GM18505 (cell line): ENCODE results near the gene LCE1B.

Source experiments
- ATAC-seq: cut with Tn5 transposase; IDR thresholded peaks from one replicate; pipeline ENCODE4 v1.9.1; 2021; ENCODE audit not compliant: unreplicated experiment
- POLR2A ChIP-seq: IDR thresholded peaks from 4 replicates; pipeline ENCODE4 v1.6.1; 2011; ENCODE audit warnings: borderline replicate concordance; ENCODE audit not compliant: insufficient read depth, insufficient read length; ENCODE audit errors: extremely low read depth

Gene LCE1B, protein sequence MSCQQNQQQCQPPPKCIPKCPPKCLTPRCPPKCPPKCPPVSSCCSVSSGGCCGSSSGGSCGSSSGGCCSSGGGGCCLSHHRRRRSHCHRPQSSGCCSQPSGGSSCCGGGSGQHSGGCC

DNA sequence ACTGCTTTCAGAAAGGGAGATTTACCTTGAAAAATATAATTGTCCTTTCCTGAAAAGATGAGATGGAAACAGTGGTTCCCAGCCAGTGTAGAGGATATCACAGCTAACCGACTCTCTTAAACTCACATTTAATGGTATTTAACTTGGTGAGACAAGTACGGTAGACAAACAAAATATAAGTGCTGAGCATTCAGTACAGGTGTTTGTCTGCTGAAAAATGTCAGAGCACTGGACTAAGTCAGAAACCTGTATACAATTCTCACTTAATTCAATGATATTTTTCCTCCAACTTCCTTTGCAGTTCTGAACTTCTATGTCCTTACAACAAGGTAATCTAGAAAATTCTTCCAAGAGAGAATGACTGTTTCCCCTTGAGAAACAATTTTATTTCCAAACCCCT, at the start of gene LCE1B:
Gene LCE1B (plus strand): TSS at position 301 of the 400 bp plus-strand sequence. CDS start 476 bp downstream, outside the sequence.
- ATAC-seq, result no peak
- no peak for TF ChIP-seq POLR2A

DNA sequence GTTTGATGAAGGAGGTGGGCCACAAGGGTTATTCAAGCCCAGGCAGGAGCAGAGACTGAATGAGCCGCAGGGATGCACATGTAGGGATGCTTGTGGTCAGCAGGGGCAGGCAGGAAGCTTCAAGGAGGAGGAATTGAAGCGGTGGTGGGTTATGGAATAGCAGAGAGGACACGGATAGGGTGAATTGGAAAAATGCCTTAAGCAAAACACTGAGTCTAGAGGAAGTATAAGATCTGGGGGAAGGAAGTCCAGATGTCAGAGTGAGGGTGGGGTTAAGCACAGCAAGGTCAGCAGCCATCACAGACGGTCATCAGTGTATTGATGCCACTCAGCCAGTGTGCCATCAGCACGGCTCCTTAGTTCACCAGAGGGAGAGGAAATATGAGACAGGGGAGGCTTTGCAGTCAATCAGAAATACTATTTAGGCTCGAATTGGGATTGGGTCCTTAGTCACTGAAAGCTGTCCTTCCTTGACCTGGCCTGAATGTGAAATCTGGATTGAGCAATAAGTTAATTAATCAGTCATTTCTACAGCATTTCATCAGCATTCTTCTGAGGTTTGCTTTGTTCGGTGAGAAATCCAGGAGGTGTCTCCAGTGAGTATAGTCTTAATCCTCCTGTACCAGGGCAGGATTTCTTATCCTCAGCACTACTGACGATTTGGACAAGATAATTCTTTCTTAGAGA, 42.8 kb upstream of the LCE1B start:
- ATAC-seq, result no peak
- no peak for TF ChIP-seq POLR2A

DNA sequence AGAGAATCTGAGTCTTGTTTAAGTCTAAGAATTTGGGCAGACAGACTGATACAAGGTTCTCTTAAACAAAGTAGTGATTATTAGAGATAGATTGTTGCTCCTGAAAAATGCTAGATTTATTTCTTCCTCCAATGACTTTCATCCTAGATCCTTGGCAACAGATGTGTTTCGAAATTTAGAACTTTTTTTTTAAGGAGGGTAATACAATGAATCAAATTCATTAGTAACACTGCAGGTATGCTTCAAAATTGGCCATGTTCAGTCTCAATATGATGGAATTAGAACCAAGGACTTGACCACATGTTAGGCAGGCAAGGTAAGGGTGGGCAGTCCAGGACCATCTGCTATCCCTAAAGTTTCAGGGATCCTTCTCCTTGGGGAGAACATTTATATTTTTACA, 41.4 kb upstream of the LCE1B start:
- TF ChIP-seq POLR2A, result no peak
- ATAC-seq, result no peak

DNA sequence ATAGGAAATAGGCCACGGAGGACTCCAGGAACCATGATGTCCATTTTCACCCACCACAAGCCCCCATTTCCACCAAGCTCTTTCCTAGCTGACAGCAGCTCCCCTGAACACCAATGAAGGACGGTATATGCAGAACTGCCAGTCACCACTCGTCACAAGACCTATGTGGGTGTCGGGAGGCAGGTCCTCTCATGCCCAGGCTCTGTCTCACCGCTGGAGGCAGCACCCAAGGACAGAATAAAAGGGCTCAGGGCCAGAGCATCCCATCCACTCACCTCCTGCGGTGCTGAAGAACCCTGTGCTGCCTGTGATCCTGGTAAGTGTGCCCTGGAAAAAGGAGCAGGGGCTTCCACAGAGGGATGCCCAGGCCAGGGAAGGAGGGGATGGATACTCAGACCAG, 36.9 kb upstream of the LCE1B start, which contains the start of gene LCE1F:
Gene LCE1F (plus strand): TSS at position 266 of the 400 bp plus-strand sequence. CDS start 1,232 bp downstream, outside the sequence.
- TF ChIP-seq POLR2A, result no peak
- ATAC-seq, result no peak

DNA sequence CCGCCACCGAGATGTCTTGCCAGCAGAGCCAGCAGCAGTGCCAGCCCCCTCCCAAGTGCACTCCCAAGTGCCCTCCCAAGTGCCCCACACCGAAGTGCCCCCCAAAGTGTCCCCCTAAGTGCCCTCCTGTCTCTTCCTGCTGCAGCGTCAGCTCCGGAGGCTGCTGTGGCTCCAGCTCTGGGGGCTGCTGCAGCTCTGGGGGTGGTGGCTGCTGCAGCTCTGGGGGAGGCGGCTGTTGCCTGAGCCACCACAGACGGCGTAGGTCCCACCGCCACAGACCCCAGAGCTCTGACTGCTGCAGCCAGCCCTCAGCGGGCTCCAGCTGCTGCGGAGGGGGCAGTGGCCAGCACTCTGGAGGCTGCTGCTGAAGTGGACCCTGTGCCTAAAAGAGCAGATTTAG, 35.4 kb upstream of the LCE1B start:
- no peak for ATAC-seq
- no peak for TF ChIP-seq POLR2A

DNA sequence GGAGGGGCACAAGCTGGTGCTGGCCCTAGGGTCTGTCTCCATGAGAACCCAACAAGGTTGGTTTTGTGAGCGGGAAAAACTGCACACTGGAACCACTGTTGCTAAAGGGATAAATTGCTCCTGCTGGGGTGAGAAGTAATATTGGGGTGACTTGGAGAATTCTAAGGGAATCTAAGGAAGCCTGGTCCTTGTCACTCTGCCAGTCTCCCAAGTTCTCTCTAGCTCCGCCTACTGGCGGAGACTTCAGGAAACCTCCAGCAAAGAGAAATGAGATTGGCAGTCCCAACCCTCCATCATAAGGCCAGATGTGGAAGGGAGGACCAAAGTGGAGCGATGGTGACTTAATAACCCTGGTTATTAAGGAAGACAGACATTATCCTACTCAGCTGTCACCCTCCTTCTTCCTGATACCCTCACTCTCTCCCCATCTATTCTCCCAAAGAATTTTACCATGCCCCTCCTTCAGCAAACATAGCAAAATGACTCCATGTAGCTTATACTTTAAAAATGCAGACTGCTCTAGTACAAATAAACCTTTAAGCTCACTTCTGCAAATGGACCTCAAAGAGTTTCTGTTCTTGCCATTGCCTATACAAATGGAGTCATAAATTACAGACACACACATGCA, 34.1 kb upstream of the LCE1B start:
- no peak for ATAC-seq
- no peak for TF ChIP-seq POLR2A

DNA sequence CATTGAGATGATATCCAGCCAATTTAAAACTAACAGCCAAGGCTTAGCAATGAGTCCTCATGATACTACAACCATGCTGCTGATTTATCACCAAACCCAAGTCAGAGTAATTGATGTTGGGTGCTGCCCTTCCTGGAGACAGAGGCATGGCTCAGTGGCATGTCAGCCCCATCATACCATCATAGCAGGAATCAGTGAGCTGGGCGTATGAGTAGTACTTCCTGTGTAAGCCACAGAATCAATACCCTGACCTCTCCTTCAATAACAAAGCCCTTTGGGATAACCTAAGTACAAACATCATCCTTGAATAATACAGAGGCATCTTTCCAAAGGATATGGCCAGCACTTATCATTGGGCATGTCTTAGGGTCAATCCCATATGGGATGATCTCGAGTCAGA, 28.7 kb upstream of the LCE1B start:
- ATAC-seq, result no peak
- TF ChIP-seq POLR2A, result no peak

DNA sequence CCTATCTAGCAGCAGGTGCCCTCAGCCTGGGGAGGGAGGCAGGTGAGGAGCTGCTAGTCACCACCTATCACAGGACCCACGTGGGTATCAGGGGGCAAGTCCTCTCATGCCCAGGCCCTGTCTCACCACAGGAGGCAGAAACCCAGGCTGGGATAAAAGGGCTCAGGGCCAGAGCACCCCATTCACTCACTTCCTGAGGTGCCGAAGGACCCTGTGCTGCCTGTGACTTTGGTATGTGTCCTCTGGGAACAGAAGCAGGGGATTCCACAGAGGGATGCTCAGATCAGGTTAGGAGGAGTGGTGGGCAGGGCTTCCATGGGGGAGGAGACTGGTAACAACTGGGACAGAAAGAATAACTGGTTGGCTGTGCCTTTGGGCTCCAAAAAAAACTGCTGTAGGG, 25.7 kb upstream of the LCE1B start, which contains the start of gene LCE1E:
Gene LCE1E (plus strand): TSS at position 181 of the 400 bp plus-strand sequence. CDS start 1,043 bp downstream, outside the sequence.
- no peak for ATAC-seq
- TF ChIP-seq POLR2A, result no peak

DNA sequence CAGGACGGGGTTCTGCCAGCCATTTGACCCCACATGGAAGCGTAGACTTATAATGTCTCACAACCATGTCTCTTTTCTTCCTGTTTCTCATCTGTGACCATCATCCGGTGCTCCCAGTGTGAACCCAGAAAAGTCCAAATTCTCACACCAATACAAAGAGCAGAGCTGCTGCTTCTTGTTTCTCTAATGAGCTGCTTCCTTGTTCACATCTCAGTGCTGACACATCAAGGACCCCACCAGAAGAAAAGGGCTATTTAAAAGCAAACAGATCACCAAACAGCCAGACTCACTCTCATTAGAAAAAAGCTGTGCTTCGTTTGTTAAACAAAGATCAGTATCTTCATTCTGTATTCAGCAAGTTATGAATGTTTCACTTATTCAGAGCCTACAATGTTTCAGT, 16.1 kb upstream of the LCE1B start:
- TF ChIP-seq POLR2A, result no peak
- ATAC-seq, result no peak

DNA sequence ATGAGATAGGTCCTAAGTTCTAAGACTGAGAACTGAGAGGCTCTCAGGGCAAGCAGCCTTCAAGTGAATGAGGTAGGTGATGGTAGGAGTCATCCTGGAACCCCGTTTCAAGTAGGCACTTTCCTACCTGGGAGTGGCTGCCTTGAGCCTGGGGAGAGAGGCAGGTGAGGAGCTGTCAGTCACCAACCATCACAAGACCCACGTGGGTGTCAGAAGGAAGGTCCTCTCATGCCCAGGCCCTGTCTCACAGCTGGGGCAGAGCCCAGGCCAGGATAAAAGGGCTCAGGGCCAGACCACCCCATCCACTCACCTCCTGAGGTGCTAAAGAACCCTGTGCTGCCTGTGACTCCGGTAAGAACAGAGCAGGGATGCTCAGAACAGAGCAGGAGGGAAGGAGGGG, 15.3 kb upstream of the LCE1B start, which contains the start of gene LCE1D:
Gene LCE1D (plus strand): TSS at position 301 of the 400 bp plus-strand sequence. CDS start 1,074 bp downstream, outside the sequence.
- no peak for TF ChIP-seq POLR2A

DNA sequence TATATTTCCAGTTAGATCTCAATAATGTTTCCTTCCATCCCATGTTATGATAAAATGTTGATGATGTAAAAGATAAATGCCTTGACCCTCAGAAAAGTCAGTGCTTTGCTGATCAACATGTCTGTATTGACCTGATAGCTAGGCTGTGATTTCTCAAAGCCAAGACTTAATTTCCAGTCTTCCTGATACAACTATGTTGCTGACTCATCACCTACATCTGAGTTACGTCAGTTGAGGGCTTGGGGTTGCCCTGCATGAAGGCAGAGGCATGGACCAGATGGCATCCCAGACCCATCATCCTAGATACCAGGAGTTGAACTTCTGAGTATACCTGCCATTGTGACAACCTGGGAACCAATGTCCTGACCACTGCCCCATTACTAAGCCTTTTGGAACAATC, 10.4 kb upstream of the LCE1B start:
- ATAC-seq, result no peak
- TF ChIP-seq POLR2A, result no peak

More for the DNA sequence above, 15.3 kb upstream of the LCE1B start, which contains the start of gene LCE1D:
- no peak for ATAC-seq

DNA sequence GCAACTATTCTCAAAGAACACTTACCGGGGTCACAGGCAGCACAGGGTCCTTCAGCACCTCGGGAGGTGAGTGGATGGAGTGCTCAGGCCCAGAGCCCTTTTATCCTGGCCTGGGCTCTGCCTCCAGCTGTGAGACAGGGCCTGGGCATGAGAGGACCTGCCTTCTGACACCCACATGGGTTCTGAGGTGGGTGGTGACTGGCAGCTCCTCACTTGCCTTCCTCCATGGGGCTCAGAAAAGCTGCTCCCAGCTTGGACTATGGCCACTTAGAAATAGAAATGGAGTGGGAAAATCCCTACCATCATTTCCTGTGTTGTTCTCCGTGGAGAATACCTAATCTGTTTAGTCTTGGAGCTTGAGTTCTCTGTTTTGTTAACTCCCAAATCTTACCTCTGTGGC, 5.2 kb upstream of the LCE1B start, which contains the start of gene LCE1C:
Gene LCE1C (minus strand): TSS at position 76 of the 400 bp plus-strand sequence. CDS start 1,173 bp downstream, outside the sequence.
- TF ChIP-seq POLR2A, result no peak
- ATAC-seq, result no peak

DNA sequence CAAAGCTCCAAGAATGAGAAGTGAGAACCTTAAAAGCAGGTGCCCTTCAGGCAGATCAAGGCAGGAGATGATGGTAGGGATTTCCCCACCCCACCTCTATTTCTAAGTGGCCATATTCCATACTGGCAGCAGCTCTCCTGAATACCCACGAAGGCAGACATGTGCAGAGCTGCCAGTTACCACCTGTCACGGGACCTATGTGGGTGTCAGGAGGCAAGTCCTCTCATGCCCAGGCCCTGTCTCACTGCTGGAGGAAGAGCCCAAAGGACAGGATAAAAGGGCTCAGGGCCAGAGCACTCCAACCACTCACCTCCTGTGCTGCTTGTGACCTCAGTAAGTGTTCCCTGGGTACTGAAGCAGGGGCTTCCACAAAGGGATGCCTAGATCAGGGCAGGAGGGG, 721 bp upstream of the LCE1B start:
- no peak for TF ChIP-seq POLR2A
- ATAC-seq, result no peak

DNA sequence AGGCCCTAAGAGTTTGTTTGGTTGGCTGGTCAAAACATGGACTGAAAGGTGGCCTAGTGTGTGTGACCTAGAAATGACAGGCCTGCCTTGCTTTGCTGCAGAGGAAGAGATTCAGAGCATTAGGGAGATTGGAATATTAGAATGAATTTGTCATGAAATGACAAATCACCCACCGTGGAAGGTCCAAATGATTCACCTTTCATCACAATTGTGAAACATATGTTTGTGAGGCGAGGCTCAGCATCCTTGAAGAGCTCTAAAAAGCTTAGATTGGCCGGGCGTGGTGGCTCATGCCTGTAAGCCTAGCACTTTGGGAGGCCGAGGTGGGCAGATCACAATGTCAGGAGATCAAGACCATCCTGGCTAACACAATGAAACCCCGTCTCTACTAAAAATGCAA, 5.5 kb downstream of the LCE1B start:
- no peak for ATAC-seq
- no peak for TF ChIP-seq POLR2A

DNA sequence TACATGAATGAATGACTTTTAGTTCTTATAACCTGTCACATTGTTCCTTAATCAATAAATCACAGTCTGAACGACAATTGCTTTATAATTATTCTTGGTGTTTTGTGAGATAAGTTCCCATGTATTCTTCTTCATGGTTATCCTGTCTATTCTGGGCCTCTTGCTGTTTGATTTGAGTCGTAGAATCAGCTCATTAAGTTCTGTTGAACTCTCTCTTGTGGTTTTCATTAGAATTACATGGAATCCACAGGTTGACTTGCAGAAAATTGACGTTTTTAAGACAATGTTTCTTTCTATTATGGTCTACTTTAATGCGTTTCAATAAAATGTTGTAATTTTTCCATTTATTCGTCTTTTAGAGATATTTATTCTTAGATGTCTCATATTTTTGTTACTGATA, 11.5 kb downstream of the LCE1B start:
- no peak for TF ChIP-seq POLR2A
- no peak for ATAC-seq

DNA sequence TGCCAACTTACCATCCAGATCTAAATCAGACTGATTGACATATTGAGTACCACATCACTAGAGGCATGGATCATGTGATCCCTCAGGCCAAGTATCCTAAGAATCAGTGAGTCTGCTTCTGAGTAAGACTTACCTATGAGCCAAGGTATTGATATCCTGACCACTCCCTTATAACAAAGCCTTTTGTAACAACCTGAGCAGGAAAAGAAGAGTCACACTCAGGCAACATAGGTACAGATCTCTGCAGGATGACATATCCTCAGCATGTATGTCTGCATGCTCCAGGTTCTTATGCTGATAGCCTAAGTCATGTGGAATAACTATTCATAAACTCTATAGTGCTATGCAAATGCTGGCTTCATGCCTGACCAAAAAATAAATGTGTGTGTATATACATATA, 13.2 kb downstream of the LCE1B start:
- TF ChIP-seq POLR2A, result no peak
- ATAC-seq, result no peak
